CD4-positive, alpha-beta T cell (primary cell): ENCODE measurements around the gene ZNF121. TPM values are rescaled to one million over a fixed set of nuclear protein-coding genes. Genes with fewer than 3 reads are reported as not detected.
A peak's percentile ranks its signal among the peaks of the same experiment; 100 is the strongest.
"Not testable (repeated sequence)": the region's sequence is repeated elsewhere in the genome, so short reads cannot be mapped to it uniquely, and the experiment has no call there.

Experiments
- ATAC-seq: fragments of 200-7000 bp; cut with Tn5 transposase; one replicate; pipeline ENCODE4 v1.10.0; 2022; ENCODE audit warnings: mild to moderate bottlenecking; ENCODE audit not compliant: poor library complexity
- CTCF ChIA-PET: fragments of 350-600 bp; sonication (Branson Sonifier 250); formaldehyde crosslinking; loops from one replicate; lab custom pipeline; 2021; ENCODE audit warnings: antibody characterized with exemption, inconsistent platforms; lab: Charles Lee
- POLR2A ChIA-PET: fragments of 350-600 bp; sonication (Branson Sonifier 250); formaldehyde crosslinking; loops from one replicate; lab custom pipeline; 2021; ENCODE audit warnings: antibody characterized with exemption, inconsistent platforms; lab: Charles Lee
- DNase-seq, 14 experiments: peaks; one replicate each; pipeline ENCODE4 v3.0.0-alpha.2; 2013 to 2020; ENCODE audit warnings: mixed read lengths in 2 of 14
- H3K27ac ChIP-seq, 2 donors: one replicate each; pipeline versions ENCODE4 v1.5.1 to v1.7.0; 2013; ENCODE audit warnings: low read length in 2 of 2, low read depth in 1 of 2, mild to moderate bottlenecking in 1 of 2
- H3K27me3 ChIP-seq, 2 experiments: 1 replicate in 1 of 2; 2 replicates in 1 of 2; pipeline versions ENCODE4 v1.6.1 to v1.7.0; 2013; ENCODE audit warnings: low read length in 2 of 2, control low read depth in 1 of 2, mild to moderate bottlenecking in 1 of 2, moderate library complexity in 1 of 2; ENCODE audit not compliant: insufficient read depth in 2 of 2, control insufficient read depth in 1 of 2
- H3K36me3 ChIP-seq: one replicate; pipeline ENCODE4 v1.6.1; 2013; ENCODE audit warnings: low read length, control low read depth; ENCODE audit not compliant: insufficient read depth
- H3K4me1 ChIP-seq: one replicate; pipeline ENCODE4 v1.6.1; 2013; ENCODE audit warnings: low read length, control low read depth; ENCODE audit not compliant: insufficient read depth
- H3K4me3 ChIP-seq: one replicate; pipeline ENCODE4 v1.5.1; 2013; ENCODE audit warnings: mild to moderate bottlenecking, low read length, moderate library complexity
- H3K9me3 ChIP-seq, 2 experiments: 1 replicate in 1 of 2; 2 replicates in 1 of 2; pipeline versions ENCODE4 v1.6.1 to v1.7.0; 2013; ENCODE audit warnings: low read length in 2 of 2, mild to moderate bottlenecking in 2 of 2, control low read depth in 1 of 2, moderate library complexity in 1 of 2; ENCODE audit not compliant: control insufficient read depth in 1 of 2, insufficient read depth in 1 of 2
- H3K27ac Mint-ChIP-seq: one replicate; pipeline ENCODE4 v1.8.0; 2020; ENCODE audit warnings: mixed read lengths
- H3K27me3 Mint-ChIP-seq: one replicate; pipeline ENCODE4 v1.8.0; 2021; ENCODE audit warnings: mixed read lengths
- H3K36me3 Mint-ChIP-seq: one replicate; pipeline ENCODE4 v1.8.0; 2021; ENCODE audit warnings: low read depth, mixed read lengths
- H3K4me1 Mint-ChIP-seq: one replicate; pipeline ENCODE4 v1.8.0; 2021; ENCODE audit warnings: low read depth, mixed read lengths
- H3K4me3 Mint-ChIP-seq: one replicate; pipeline ENCODE4 v1.8.0; 2020; ENCODE audit warnings: mild to moderate bottlenecking, mixed read lengths
- H3K9me3 Mint-ChIP-seq: one replicate; pipeline ENCODE4 v1.8.0; 2020; ENCODE audit warnings: mixed read lengths
- intact Hi-C, 2 experiments: fragments of 100-400 bp; cut with DNase I in 1 of 2; cut with micrococcal nuclease in 1 of 2; formaldehyde crosslinking; loops; one replicate each; pipeline versions ENCODE4 v1.15.1 to v1.9.0; 2023 to 2025; cut with DNase I, micrococcal nuclease
- total RNA-seq, 174 experiments: library from RNA in 2 of 174; stranded (reverse) in 2 of 174; gene quantifications; one replicate each; pipeline ENCODE4 v1.2.3 and lab custom pipeline; 2021 to 2026
- TF ChIP-seq, protein P1 (sequence below): fragments of 200-600 bp; IDR thresholded peaks from one replicate; pipeline ENCODE4 v1.8.0; 2022; ENCODE audit warnings: antibody characterized with exemption, mild to moderate bottlenecking

Gene ZNF121
- total RNA-seq, 2 experiments from 2014 or later = 42.0 to 42.1 TPM

GRCh38 chr19:9552536-9553274 is 31.6 kb downstream of the ZNF121 start:
- intact Hi-C loops = no loop called here
- no peak overlapping the region for H3K4me3 ChIP-seq
- H3K4me3 Mint-ChIP-seq = no peak overlapping the region
- peaks cover 44% of the 10 kb centered on the region for H3K36me3 Mint-ChIP-seq
- ATAC-seq (no peak), DNase-seq (no peak)
- H3K27ac Mint-ChIP-seq = no peak overlapping the region
- no peaks in the 10 kb centered on the region for H3K4me1 Mint-ChIP-seq
- ChIA-PET CTCF (interaction anchor here (0.6 kb wide), 1 partner anchor 1306 kb away, joined by 3 read pairs; no protein-coding TSS in a partner anchor), POLR2A (no interaction called here)
- no peaks in the 10 kb centered on the region for H3K27me3 Mint-ChIP-seq
- H3K4me1 ChIP-seq = no peaks in the 10 kb centered on the region
- H3K9me3 Mint-ChIP-seq = peaks cover 9% of the 10 kb centered on the region
- TF ChIP-seq, protein P1, sequence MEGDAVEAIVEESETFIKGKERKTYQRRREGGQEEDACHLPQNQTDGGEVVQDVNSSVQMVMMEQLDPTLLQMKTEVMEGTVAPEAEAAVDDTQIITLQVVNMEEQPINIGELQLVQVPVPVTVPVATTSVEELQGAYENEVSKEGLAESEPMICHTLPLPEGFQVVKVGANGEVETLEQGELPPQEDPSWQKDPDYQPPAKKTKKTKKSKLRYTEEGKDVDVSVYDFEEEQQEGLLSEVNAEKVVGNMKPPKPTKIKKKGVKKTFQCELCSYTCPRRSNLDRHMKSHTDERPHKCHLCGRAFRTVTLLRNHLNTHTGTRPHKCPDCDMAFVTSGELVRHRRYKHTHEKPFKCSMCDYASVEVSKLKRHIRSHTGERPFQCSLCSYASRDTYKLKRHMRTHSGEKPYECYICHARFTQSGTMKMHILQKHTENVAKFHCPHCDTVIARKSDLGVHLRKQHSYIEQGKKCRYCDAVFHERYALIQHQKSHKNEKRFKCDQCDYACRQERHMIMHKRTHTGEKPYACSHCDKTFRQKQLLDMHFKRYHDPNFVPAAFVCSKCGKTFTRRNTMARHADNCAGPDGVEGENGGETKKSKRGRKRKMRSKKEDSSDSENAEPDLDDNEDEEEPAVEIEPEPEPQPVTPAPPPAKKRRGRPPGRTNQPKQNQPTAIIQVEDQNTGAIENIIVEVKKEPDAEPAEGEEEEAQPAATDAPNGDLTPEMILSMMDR = no peak
- no peak overlapping the region for H3K27ac ChIP-seq
- H3K9me3 ChIP-seq = peaks cover 40 to 44% of the 10 kb centered on the region in 2 experiments
- H3K27me3 ChIP-seq = no peaks in the 10 kb centered on the region
- H3K36me3 ChIP-seq = no peaks in the 10 kb centered on the region

GRCh38 chr19:9547870-9548269 is 36.4 kb downstream of the ZNF121 start:
- ChIA-PET CTCF (no interaction called here), POLR2A (no interaction called here)
- no peak overlapping the region for H3K27ac ChIP-seq
- Mint-ChIP-seq H3K4me1 (no peaks in the 10 kb centered on the region), H3K4me3 (no peak overlapping the region), H3K9me3 (peaks cover 14% of the 10 kb centered on the region), H3K27me3 (no peaks in the 10 kb centered on the region), H3K36me3 (peaks cover 23% of the 10 kb centered on the region), H3K27ac (no peak overlapping the region)
- H3K4me1 ChIP-seq = no peaks in the 10 kb centered on the region
- no peak overlapping the region for H3K4me3 ChIP-seq
- peaks cover 18 to 24% of the 10 kb centered on the region in 2 experiments for H3K9me3 ChIP-seq
- TF ChIP-seq, protein P1 = no peak
- no peaks in the 10 kb centered on the region for H3K27me3 ChIP-seq
- intact Hi-C loops = no loop called here
- ATAC-seq (no peak), DNase-seq (no peak)
- no peaks in the 10 kb centered on the region for H3K36me3 ChIP-seq

DNA sequence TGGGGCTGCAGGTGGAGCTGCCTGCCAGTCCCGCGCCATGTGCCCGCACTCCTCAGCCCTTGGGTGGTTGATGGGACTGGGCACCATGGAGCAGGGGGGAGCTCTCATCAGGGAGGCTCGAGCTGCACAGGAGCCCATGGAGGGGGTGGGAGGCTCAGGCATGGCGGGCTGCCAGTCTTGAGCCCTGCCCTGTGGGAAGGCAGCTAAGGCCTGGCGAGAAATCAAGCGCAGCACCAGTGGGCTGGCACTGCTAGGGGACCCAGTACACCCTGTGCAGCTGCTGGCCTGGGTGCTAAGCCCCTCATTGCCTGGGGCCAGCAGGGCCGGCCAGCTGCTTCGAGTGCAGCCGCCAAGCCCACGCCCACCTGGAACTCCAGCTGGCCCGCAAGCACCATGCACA is 43.0 kb downstream of the ZNF121 start:
- H3K36me3 ChIP-seq, H3K4me3 ChIP-seq, H3K9me3 Mint-ChIP-seq, H3K27me3 Mint-ChIP-seq, H3K27me3 ChIP-seq, CTCF ChIA-PET, H3K27ac ChIP-seq, intact Hi-C loops, ATAC-seq, DNase-seq, POLR2A ChIA-PET, H3K4me3 Mint-ChIP-seq, H3K27ac Mint-ChIP-seq: not testable (repeated sequence)
- peaks cover 0 to 22% of the 10 kb centered on the region in 2 experiments for H3K9me3 ChIP-seq
- H3K4me1 ChIP-seq = peaks cover 16% of the 10 kb centered on the region
- H3K4me1 Mint-ChIP-seq = peaks cover 26% of the 10 kb centered on the region
- H3K36me3 Mint-ChIP-seq = peaks cover 41% of the 10 kb centered on the region

DNA sequence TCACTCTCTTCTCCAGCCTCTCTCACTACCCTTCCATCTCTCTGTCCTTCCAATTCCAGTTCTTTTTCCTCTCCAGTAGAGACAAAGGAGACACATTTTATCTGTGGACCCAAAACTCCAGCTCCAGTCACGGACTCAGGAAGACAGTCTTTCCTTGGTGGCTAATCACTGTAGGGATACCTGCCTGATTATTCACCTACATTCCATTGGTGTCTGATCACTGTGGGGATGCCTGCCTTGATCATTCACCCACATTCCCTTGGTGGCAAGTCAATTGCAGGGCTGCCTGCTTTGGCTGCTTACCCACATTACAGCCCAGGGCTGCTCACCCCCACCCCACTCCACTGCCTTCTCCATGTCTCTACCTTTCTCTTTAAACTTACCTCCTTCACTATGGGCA is 44.4 kb downstream of the ZNF121 start:
- Mint-ChIP-seq H3K4me1 (peaks cover 32% of the 10 kb centered on the region), H3K4me3 (peak overlapping the region; percentile 95), H3K27ac (peak overlapping the region; percentile 98), H3K9me3 (peaks cover 12% of the 10 kb centered on the region), H3K36me3 (peaks cover 55% of the 10 kb centered on the region)
- Histone ChIP-seq H3K9me3 (peaks cover 13 to 22% of the 10 kb centered on the region in 2 experiments), H3K4me1 (peaks cover 16% of the 10 kb centered on the region), H3K36me3 (peaks cover 12% of the 10 kb centered on the region)
- H3K27me3 Mint-ChIP-seq, H3K27ac ChIP-seq, H3K27me3 ChIP-seq, H3K4me3 ChIP-seq, DNase-seq, ATAC-seq, CTCF ChIA-PET: not testable (repeated sequence)
- POLR2A ChIA-PET = interaction anchor here (1.1 kb wide), 1 partner anchor 104 kb away, joined by 3 read pairs; the partner anchor contains the start of gene ZNF266
- intact Hi-C loops = loop anchor here (5.0 to 10.0 kb wide), 4 partner anchors 45 to 708 kb away; partner anchors contain the start of genes MBD3L1 (in 1 of the 2), ZNF121 (in 1 of the 2), ZNF266 (in 1 of the 2) and ZNF558 (in 1 of the 2)

DNA sequence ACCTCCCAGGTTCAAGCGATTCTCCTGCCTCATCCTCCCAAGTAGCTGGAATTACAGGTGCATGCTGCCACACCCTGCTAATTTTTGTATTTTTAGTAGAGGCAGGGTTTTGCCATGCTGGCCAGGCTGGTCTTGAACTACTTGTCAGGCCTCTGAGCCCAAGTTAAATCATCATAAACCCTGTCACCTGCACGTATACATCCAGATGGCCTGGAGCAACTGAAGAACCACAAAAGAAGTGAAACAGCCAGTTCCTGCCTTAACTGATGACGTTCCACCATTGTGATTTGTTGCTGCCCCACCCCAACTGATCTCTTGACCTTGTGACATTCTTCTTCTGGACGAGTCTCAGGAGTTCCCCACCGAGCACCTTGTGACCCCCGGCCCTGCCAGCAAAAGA is 45.1 kb downstream of the ZNF121 start:
- ATAC-seq, DNase-seq, CTCF ChIA-PET, H3K27me3 Mint-ChIP-seq, H3K27me3 ChIP-seq, H3K4me3 ChIP-seq: not testable (repeated sequence)
- Mint-ChIP-seq H3K4me1 (peaks cover 32% of the 10 kb centered on the region), H3K36me3 (peaks cover 62% of the 10 kb centered on the region), H3K4me3 (peak overlapping the region; percentile 95), H3K27ac (peak overlapping the region; percentile 98), H3K9me3 (peaks cover 12% of the 10 kb centered on the region)
- peaks cover 19% of the 10 kb centered on the region for H3K36me3 ChIP-seq
- intact Hi-C loops = loop anchor here (5.0 to 10.0 kb wide), 4 partner anchors 46 to 707 kb away; partner anchors contain the start of genes MBD3L1 (in 1 of the 2), ZNF121 (in 1 of the 2), ZNF266 (in 1 of the 2) and ZNF558 (in 1 of the 2)
- peak overlapping the region in 1 of 2 donors; percentile 84 for H3K27ac ChIP-seq
- H3K4me1 ChIP-seq = peaks cover 16% of the 10 kb centered on the region
- peaks cover 19 to 30% of the 10 kb centered on the region in 2 experiments for H3K9me3 ChIP-seq
- POLR2A ChIA-PET = interaction anchor here (0.5 to 1.1 kb wide), 2 partner anchors 104 to 233 kb away, joined by 3 read pairs; partner anchors contain the start of gene ZNF266
